Epidermal melanocyte (primary cell): Measurements from ENCODE around the gene DGKI.

Experiments used
- DNase-seq: peaks from one replicate; pipeline ENCODE4 v3.0.0; 2011; ENCODE audit warnings: low spot score; ENCODE audit not compliant: insufficient read length

Gene DGKI

GRCh38 chr7:137418841-137419240 lies 427.9 kb downstream of the DGKI start:
- no peak for DNase-seq

DNA sequence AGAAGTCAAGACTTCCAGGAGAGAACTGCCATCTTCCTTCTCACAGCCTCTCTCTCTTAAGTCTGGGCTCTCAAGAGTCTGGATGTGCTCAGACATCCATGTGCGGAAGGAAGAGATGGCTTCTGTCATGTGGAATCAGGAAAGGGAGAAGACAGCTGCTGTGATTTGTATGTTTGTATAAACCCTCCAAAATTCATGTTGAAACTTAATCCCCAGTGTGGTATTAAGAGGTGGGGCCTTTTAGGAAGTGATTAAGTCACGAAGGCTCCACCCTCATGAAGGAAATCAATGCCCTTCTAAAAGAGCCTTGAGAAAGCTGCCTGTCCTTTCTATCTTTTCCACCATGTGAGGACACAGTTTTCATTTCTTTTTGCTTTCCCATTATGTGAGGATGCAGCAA lies 429.3 kb downstream of the DGKI start:
- no peak for DNase-seq

DNA sequence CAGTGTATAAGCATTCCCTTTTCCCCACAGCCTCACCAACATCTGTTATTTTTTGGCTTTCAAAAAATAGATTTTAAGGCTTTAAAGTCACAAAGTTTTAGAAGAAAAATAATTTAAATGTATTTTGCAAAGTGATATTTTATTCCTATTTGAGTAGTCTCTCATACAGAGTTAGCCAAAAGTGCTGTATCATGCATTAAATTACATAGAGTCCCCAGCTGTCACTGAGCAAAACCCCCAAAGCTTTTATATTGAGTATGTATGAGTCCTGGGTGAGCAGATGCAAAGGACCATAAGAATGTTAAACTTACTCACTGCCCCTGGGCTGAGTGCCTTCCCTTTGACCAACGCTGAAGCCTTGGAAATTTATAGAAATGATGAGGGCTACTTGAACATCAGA lies 432.9 kb downstream of the DGKI start:
- DNase-seq = no peak

DNA sequence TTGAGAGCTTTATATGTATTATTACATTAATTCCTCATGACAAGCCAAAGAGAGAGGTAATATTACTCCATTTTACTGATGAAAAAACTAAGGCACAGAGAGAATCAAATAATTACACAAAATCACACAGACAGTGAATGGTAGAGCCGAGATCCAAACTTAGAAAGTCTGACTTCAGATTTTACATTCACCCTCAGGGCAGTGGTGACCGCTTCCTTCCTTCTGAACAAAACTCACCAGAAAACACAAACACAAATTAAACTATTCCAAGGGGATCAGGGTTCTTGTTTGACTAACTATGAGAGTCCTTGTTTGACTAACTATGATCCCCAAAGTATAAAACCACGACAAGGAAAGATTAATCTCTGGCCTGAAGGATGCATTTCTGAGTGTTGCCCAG lies 435.3 kb downstream of the DGKI start:
- no peak for DNase-seq

- peak; percentile 64 for DNase-seq
These were observed 438.6 kb downstream of the DGKI start for GRCh38 chr7:137408126-137408525.

DNA sequence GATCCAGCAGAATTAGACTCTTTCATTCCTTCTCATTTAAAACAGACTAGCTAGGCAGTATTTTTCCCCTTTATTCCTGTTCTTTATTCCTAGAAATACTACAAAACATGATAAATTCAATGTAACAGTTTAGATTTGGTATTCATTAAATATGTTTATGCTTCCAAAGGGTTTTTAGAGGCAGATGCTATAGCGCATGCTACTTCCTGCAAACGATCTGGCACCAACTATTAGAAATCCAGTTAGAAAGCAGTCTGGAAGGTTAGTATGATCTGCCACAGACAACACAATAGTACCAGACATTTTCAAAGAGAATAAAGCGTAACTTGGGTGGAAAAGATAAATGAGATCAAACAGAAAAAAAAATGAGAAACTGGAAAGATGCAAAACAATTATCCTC lies 439.7 kb downstream of the DGKI start:
- DNase-seq = no peak

GRCh38 chr7:137404660-137405317 lies 442.0 kb downstream of the DGKI start:
- DNase-seq = no peak

GRCh38 chr7:137403353-137403695 lies 443.4 kb downstream of the DGKI start:
- no peak for DNase-seq

GRCh38 chr7:137402536-137403352 lies 444.0 kb downstream of the DGKI start:
- DNase-seq = no peak

DNA sequence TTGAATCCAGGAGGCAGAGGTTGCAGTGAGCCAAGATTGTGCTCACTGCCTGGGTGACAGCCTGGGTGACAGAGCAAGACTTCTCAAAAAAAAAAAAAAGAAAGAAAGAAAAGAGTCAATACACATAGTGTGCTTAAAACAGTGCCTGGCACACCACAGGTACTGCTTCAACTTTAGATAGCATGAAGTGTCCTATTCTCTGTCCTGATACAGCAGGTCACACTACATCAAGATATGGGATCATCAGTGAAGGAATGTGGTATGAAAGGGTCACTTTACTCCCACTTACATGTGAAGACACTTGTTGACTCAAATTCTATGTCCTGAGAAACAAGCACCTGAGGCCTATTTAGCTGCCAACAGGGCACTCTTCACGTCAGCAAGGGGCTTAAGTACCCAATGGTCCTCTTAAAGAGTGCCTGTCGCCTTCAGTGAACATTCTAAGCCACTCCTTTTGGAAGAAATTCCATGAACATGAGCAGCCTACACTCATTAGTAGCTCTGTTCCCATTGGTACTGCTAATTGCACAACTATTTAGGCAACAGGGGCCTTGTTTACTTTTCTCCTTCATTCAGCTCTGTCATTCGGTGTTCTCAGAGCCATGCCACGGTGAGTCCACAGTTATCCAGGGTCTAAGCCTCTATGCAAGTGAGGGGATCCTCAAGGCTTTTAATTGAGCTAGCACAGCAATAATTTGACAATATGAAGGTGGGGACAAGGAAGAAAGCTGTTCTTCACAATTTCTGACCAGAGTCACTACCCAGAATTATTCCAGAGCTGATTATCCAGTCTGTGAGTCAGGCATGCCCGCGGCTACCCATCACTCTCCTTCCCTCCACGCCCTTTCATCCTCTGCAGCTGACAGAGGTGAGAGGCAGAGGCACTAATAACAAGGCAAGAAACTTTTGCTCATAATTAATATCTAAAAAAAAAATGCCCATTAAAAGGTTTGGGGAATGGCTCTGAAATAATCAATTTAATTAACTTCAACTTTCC lies 446.6 kb downstream of the DGKI start:
- DNase-seq = no peak

- no peak for DNase-seq
These were observed 450.7 kb downstream of the DGKI start for GRCh38 chr7:137396051-137396450.

GRCh38 chr7:137395420-137395819 lies 451.4 kb downstream of the DGKI start:
- no peak for DNase-seq

DNA sequence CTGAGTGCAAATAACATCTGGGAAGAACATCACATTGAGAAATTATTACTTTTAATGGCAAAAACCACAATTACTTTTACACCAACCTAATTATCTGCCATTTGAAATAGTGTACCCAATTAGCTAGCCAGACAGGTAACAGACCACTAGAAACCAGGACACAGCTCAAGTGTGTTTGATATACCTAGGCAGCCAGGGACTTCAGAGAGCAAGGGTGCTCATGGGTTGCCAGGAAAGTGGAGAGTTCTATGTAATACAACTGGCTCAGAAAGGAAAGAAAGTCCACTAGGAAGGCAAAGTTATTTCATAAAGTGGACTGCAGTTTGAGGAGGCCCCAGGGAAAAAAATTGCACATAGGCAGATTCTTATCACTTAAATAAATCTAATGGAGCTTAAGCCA lies 453.2 kb downstream of the DGKI start:
- no peak for DNase-seq

GRCh38 chr7:137390076-137390475 lies 456.7 kb downstream of the DGKI start:
- DNase-seq = no peak

GRCh38 chr7:137388916-137389315 lies 457.9 kb downstream of the DGKI start:
- DNase-seq = no peak

- DNase-seq = no peak
These were observed 459.8 kb downstream of the DGKI start for GRCh38 chr7:137386966-137387365.

DNA sequence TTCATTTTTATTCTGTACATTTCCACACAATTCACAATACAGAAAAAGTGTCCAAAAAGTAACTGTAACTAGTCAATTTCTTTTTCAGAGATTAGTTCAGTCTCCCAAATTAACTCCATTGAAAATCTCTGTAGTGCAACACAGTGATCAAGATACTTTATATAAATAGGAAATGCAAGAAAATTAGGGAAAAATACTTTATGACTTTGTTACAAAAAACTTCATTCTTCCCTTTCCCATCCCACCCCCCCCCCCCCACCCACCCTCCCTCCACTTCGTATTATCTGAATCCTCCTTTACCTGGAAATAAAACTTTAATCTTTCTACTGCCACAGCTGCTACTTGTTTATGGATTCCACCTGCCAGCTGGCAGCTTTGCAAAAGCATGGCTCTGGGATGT lies 465.7 kb downstream of the DGKI start:
- no peak for DNase-seq

- no peak for DNase-seq
These were observed 473.3 kb downstream of the DGKI start for GRCh38 chr7:137373507-137373906.

DNA sequence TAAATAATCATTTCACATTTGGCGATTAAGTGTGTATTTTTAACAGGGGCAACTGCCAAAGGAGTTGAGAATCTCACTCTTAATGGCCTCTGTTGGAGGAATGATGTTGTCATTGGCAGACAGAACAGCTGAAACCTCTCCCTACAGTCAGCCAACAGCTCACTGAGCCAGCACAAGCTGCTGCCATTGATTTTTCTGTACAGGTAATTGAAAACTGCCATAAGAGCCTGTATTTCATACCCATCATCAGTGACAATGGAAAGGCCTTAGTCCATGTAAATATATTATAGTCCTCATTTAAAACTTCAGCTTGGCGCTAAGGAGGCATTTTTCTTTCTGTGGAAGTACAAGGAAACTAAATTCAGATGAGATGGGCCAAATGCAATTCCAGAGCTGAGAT lies 475.2 kb downstream of the DGKI start:
- no peak for DNase-seq

DNA sequence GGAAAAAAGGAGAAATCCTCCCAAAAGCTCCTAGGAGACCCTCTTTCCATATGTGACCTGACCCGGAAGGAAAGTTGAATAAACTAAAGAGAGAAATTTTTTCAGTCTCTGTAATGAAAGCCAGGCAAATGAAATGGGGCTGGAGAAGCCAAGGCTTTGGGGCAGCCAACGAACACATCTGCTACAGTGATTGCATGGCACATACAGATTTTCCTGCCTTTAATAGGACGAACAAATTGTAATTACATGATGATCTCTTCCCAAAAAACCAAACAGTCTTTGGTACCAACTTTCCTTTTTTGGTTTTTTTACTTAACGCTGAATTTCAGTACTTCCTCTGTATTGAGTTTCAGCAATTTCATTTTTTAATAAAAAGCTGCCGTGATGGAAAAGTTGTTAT lies 479.8 kb downstream of the DGKI start:
- DNase-seq = no peak

GRCh38 chr7:137363683-137364082 lies 483.1 kb downstream of the DGKI start:
- DNase-seq = no peak

DNA sequence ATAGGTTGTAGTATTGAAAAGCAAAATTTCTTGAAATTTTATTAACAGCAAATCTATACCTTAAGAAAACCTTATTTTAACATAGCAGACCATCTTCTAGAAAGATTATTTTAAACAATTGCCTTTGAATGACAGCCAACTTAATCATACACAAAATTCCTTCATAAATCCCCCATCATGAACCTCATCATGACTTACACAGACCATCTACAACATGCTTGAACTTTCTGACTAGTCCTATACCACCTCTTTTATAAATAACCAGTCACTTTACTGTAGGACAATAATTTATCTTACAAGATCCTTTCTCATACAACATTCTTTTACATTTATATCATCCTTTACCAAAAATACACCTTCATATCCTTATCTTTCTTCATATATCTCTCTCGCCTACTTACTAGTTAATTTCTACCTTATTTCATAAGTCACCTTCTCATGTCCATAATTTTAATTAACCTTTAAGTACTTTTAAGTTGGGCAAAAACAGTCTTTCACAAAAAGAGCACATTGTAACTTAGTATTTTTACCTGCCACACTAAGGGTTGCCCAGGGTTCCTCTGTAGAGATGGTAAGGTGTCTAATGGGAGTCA lies 486.6 kb downstream of the DGKI start:
- DNase-seq = no peak
